Measurements from ENCODE around the gene ATP6V0D1. TPM values are rescaled to one million over a fixed set of nuclear protein-coding genes. Genes with fewer than 3 reads are reported as not detected.
A peak's percentile ranks its signal among the peaks of the same experiment; 100 is the strongest.

Gene ATP6V0D1
- total and polyA plus RNA-seq, 11 donors: 18.6 to 141 (median 68.5) TPM

GRCh38 chr16:67441271-67441753 is 39.6 kb downstream of the ATP6V0D1 start:
- TF ChIP-seq CTCF (IDR thresholded peaks at IDR 0.05) (no peak), POLR2A (IDR thresholded peaks at IDR 0.05) (no peak)
- DNase-seq (peak in 4 of 5 donors; percentile 60 to 80 (median 72)), ATAC-seq (peak; percentile 45 to 85 (median 68))
- Histone ChIP-seq H3K9me3 (no peaks in the 10 kb centered on the region), H3K27ac (peak overlapping the region in 7 of 12 donors; percentile 21 to 73 (median 55)), H3K27me3 (no peaks in the 10 kb centered on the region), H3K4me3 (no peak overlapping the region), H3K36me3 (peaks cover 0 to 87% (median 29%) of the 10 kb centered on the region in 9 donors), H3K4me1 (peaks cover 5 to 58% (median 47%) of the 10 kb centered on the region in 12 donors)
- intact Hi-C loops (cut with DNase I): no loop called here
- 47 to 65% (median 59%) methylated on average over 14 to 17 of the region's 17 CpGs for WGBS, 4 donors

GRCh38 chr16:67438824-67439393 is 42.0 kb downstream of the ATP6V0D1 start:
- Histone ChIP-seq H3K9me3 (no peaks in the 10 kb centered on the region), H3K4me1 (peaks cover 0 to 34% (median 23%) of the 10 kb centered on the region in 12 donors), H3K4me3 (no peak overlapping the region), H3K36me3 (peaks cover 0 to 71% (median 29%) of the 10 kb centered on the region in 9 donors), H3K27me3 (no peaks in the 10 kb centered on the region), H3K27ac (no peak overlapping the region)
- ATAC-seq (no peak), DNase-seq (no peak)
- WGBS, 4 donors: 93 to 98% (median 96%) methylated on average over 19 of the region's 19 CpGs
- TF ChIP-seq CTCF (IDR thresholded peaks at IDR 0.05): no peak
- intact Hi-C loops (cut with DNase I): no loop called here

GRCh38 chr16:67438098-67438791 is 42.7 kb downstream of the ATP6V0D1 start:
- no peak for ATAC-seq
- peaks cover 0 to 27% (median 17%) of the 10 kb centered on the region in 12 donors for H3K4me1 ChIP-seq
- no peaks in the 10 kb centered on the region for H3K27me3 ChIP-seq
- no peak for DNase-seq
- peaks cover 0 to 65% (median 29%) of the 10 kb centered on the region in 9 donors for H3K36me3 ChIP-seq
- H3K4me3 ChIP-seq: no peak overlapping the region
- H3K27ac ChIP-seq: no peak overlapping the region
- intact Hi-C loops (cut with DNase I): no loop called here
- no peak for TF ChIP-seq CTCF (IDR thresholded peaks at IDR 0.05)
- no peak for TF ChIP-seq POLR2A (IDR thresholded peaks at IDR 0.05)
- WGBS, 4 donors: 94 to 97% (median 95%) methylated on average over 20 of the region's 20 CpGs
- no peaks in the 10 kb centered on the region for H3K9me3 ChIP-seq

- intact Hi-C loops (cut with DNase I): no loop called here
- H3K36me3 ChIP-seq: peaks cover 0 to 58% (median 29%) of the 10 kb centered on the region in 9 donors
- H3K27me3 ChIP-seq: no peaks in the 10 kb centered on the region
- TF ChIP-seq POLR2A (IDR thresholded peaks at IDR 0.05) (no peak), CTCF (IDR thresholded peaks at IDR 0.05) (no peak)
- ATAC-seq (no peak), DNase-seq (no peak)
- H3K4me3 ChIP-seq: no peak overlapping the region
- 87 to 93% (median 92%) methylated on average over 4 of the region's 4 CpGs for WGBS, 4 donors
- peaks cover 0 to 20% (median 12%) of the 10 kb centered on the region in 12 donors for H3K4me1 ChIP-seq
- H3K9me3 ChIP-seq: no peaks in the 10 kb centered on the region
- no peak overlapping the region for H3K27ac ChIP-seq
Measured at GRCh38 chr16:67437513-67437912, 43.4 kb downstream of the ATP6V0D1 start.
